Parathyroid adenoma (tissue), 2 donors: ENCODE data around the gene ATM.
"Not testable (repeated sequence)": the region's sequence is repeated elsewhere in the genome, so short reads cannot be mapped to it uniquely, and the experiment has no call there.

ENCODE experiments used
- H2AFZ ChIP-seq: fragments of 300-600 bp; sonication (generic); one replicate; pipeline ENCODE4 v1.7.0; 2017; ENCODE audit warnings: antibody characterized with exemption, mild to moderate bottlenecking
- H3K27ac ChIP-seq: fragments of 300-600 bp; sonication (generic); one replicate; pipeline ENCODE4 v1.7.0; 2017
- H3K27me3 ChIP-seq: fragments of 300-600 bp; sonication (generic); one replicate; pipeline ENCODE4 v1.7.0; 2017; ENCODE audit warnings: low read length; ENCODE audit not compliant: control insufficient read depth, insufficient read depth
- H3K36me3 ChIP-seq: fragments of 300-600 bp; sonication (generic); one replicate; pipeline ENCODE4 v1.7.0; 2017; ENCODE audit warnings: low read length; ENCODE audit not compliant: control insufficient read depth, insufficient read depth
- H3K4me1 ChIP-seq: fragments of 300-600 bp; sonication (generic); one replicate; pipeline ENCODE4 v1.7.0; 2017; ENCODE audit warnings: control low read depth
- H3K4me2 ChIP-seq: fragments of 300-600 bp; sonication (generic); one replicate; pipeline ENCODE4 v1.7.0; 2017; ENCODE audit warnings: low read length
- H3K4me3 ChIP-seq: fragments of 300-600 bp; sonication (generic); one replicate; pipeline ENCODE4 v1.7.0; 2017; ENCODE audit warnings: low read depth, low read length
- H3K79me2 ChIP-seq: fragments of 300-600 bp; sonication (generic); one replicate; pipeline ENCODE4 v1.7.0; 2017; ENCODE audit warnings: control low read depth
- H3K9ac ChIP-seq: fragments of 300-600 bp; sonication (generic); one replicate; pipeline ENCODE4 v1.7.0; 2017; ENCODE audit warnings: mild to moderate bottlenecking
- H3K9me3 ChIP-seq: fragments of 300-600 bp; sonication (generic); one replicate; pipeline ENCODE4 v1.7.0; 2017; ENCODE audit warnings: low read length; ENCODE audit not compliant: control insufficient read depth
- CTCF ChIP-seq: fragments of 300-600 bp; sonication (generic); IDR thresholded peaks from one replicate; pipeline ENCODE4 v1.7.0; 2017; ENCODE audit warnings: antibody characterized with exemption, mild to moderate bottlenecking
- donor health status: primary hyperparathyroidism.

ATM gene

GRCh38 chr11:108393046-108393445, 170.2 kb downstream of the ATM start:
- H3K9ac ChIP-seq, result no peak overlapping the region
- no peak overlapping the region for H3K4me3 ChIP-seq
- H2AFZ ChIP-seq, result no peak overlapping the region
- H3K27me3 ChIP-seq, result no peaks in the 10 kb centered on the region
- no peak for TF ChIP-seq CTCF
- no peak overlapping the region for H3K27ac ChIP-seq
- H3K36me3 ChIP-seq, result no peaks in the 10 kb centered on the region
- no peak overlapping the region for H3K4me2 ChIP-seq
- no peaks in the 10 kb centered on the region for H3K4me1 ChIP-seq
- no peaks in the 10 kb centered on the region for H3K9me3 ChIP-seq
- H3K79me2 ChIP-seq, result no peaks in the 10 kb centered on the region

GRCh38 chr11:108394744-108395284, 171.9 kb downstream of the ATM start:
- no peak for TF ChIP-seq CTCF
- H3K36me3 ChIP-seq, result no peaks in the 10 kb centered on the region
- no peaks in the 10 kb centered on the region for H3K27me3 ChIP-seq
- no peak overlapping the region for H3K4me2 ChIP-seq
- H3K9ac ChIP-seq, result no peak overlapping the region
- H3K9me3 ChIP-seq, result no peaks in the 10 kb centered on the region
- H3K79me2 ChIP-seq, result no peaks in the 10 kb centered on the region
- no peaks in the 10 kb centered on the region for H3K4me1 ChIP-seq
- H3K27ac ChIP-seq, result no peak overlapping the region
- no peak overlapping the region for H2AFZ ChIP-seq
- no peak overlapping the region for H3K4me3 ChIP-seq

- H2AFZ ChIP-seq, H3K4me3 ChIP-seq, H3K9me3 ChIP-seq, H3K4me2 ChIP-seq, H3K79me2 ChIP-seq, H3K27me3 ChIP-seq, H3K27ac ChIP-seq, H3K4me1 ChIP-seq, H3K36me3 ChIP-seq, H3K9ac ChIP-seq: not testable (repeated sequence)
Observed at GRCh38 chr11:108396672-108397071, 173.8 kb downstream of the ATM start.

GRCh38 chr11:108398439-108398838, 175.6 kb downstream of the ATM start:
- H3K4me2 ChIP-seq, result no peak overlapping the region
- H3K79me2 ChIP-seq, result no peaks in the 10 kb centered on the region
- no peak for TF ChIP-seq CTCF
- H3K9ac ChIP-seq, result no peak overlapping the region
- no peaks in the 10 kb centered on the region for H3K36me3 ChIP-seq
- no peaks in the 10 kb centered on the region for H3K4me1 ChIP-seq
- no peak overlapping the region for H2AFZ ChIP-seq
- H3K9me3 ChIP-seq, result no peaks in the 10 kb centered on the region
- no peaks in the 10 kb centered on the region for H3K27me3 ChIP-seq
- H3K4me3 ChIP-seq, result no peak overlapping the region
- H3K27ac ChIP-seq, result no peak overlapping the region

GRCh38 chr11:108402241-108402640, 179.4 kb downstream of the ATM start:
- Histone ChIP-seq H3K36me3 (no peaks in the 10 kb centered on the region), H3K27me3 (no peaks in the 10 kb centered on the region), H3K79me2 (no peaks in the 10 kb centered on the region), H3K27ac (no peak overlapping the region), H3K4me3 (no peak overlapping the region), H2AFZ (no peak overlapping the region), H3K9ac (no peak overlapping the region), H3K9me3 (no peaks in the 10 kb centered on the region), H3K4me1 (no peaks in the 10 kb centered on the region), H3K4me2 (no peak overlapping the region)
- TF ChIP-seq CTCF, result no peak
